Omental fat pad (tissue), 4 donors: ENCODE results near the gene ZNF618. TPM values are rescaled to one million over a fixed set of nuclear protein-coding genes. Genes with fewer than 3 reads are reported as not detected.

Experiments
- ATAC-seq: fragments of 150-250 bp; one replicate; pipeline ENCODE4 v1.9.1; 2016; ENCODE audit warnings: mild to moderate bottlenecking, moderate library complexity; ENCODE audit not compliant: low FRiP score
- DNase-seq: peaks from one replicate; pipeline ENCODE4 v3.0.0-alpha.2; 2019; ENCODE audit warnings: low spot score
- CTCF ChIP-seq, 3 donors: fragments of 450-650 bp; IDR thresholded peaks; one replicate each; pipeline ENCODE4 v1.5.1; 2016 to 2017; ENCODE audit warnings: antibody characterized with exemption in 3 of 3, mild to moderate bottlenecking in 3 of 3, moderate library complexity in 2 of 3
- total RNA-seq, 4 donors: library from RNA; depleted of rRNA; stranded (reverse); fragments of >200 nt; gene quantifications; one replicate each; pipeline ENCODE4 v1.1.0, GENCODE V29; 2016

Gene ZNF618
- total RNA-seq, 4 donors from 2014 or later: 2.2 to 8.8 (median 5.9) TPM

GRCh38 chr9:114005371-114006154 lies 129.5 kb downstream of the ZNF618 start:
- ATAC-seq (no peak), DNase-seq (no peak)
- TF ChIP-seq CTCF (IDR thresholded peaks at IDR 0.05): no peak

GRCh38 chr9:114006155-114006550 lies 130.0 kb downstream of the ZNF618 start:
- DNase-seq: peak; percentile 8
- ATAC-seq: no peak
- TF ChIP-seq CTCF (IDR thresholded peaks at IDR 0.05): no peak

- DNase-seq (peak; percentile 17), ATAC-seq (no peak)
- TF ChIP-seq CTCF (IDR thresholded peaks at IDR 0.05): no peak
Observed at GRCh38 chr9:114006931-114007691, 131.0 kb downstream of the ZNF618 start.

- no peak for ATAC-seq
- no peak for TF ChIP-seq CTCF (IDR thresholded peaks at IDR 0.05)
- DNase-seq: peak; percentile 19
Observed at GRCh38 chr9:114007991-114008666, 132.0 kb downstream of the ZNF618 start.

- DNase-seq (no peak), ATAC-seq (no peak)
- no peak for TF ChIP-seq CTCF (IDR thresholded peaks at IDR 0.05)
Observed at GRCh38 chr9:114008667-114009410, 132.7 kb downstream of the ZNF618 start.

- ATAC-seq (no peak), DNase-seq (no peak)
- no peak for TF ChIP-seq CTCF (IDR thresholded peaks at IDR 0.05)
Observed at GRCh38 chr9:114011313-114011712, 135.2 kb downstream of the ZNF618 start.
